GM21381 (cell line): Measurements from ENCODE around the gene LMOD2.

Experiments
- ATAC-seq: cut with Tn5 transposase; IDR thresholded peaks from one replicate; pipeline ENCODE4 v1.9.1; 2021; ENCODE audit warnings: mild to moderate bottlenecking, moderate library complexity; ENCODE audit not compliant: unreplicated experiment

LMOD2 gene

DNA sequence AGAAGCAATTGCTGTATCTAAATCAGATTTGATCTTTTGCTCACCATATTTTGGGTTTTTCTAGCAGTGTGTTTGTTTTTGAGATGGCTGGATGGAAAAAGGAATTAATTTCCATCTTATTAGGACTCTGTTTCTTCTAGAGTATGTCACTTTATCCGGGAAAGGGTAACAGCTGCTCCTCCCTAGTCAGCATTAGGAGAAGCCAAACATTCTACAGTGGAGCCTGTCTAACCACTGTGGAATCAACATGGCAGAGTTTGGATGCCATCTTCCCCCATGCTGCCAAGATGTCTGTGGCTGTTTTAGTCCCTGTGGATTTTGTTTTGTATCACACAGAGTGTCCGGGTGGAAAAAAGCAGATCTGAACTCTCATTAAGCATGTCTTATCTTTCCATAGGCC is 16.0 kb upstream of the LMOD2 start:
- ATAC-seq = no peak

DNA sequence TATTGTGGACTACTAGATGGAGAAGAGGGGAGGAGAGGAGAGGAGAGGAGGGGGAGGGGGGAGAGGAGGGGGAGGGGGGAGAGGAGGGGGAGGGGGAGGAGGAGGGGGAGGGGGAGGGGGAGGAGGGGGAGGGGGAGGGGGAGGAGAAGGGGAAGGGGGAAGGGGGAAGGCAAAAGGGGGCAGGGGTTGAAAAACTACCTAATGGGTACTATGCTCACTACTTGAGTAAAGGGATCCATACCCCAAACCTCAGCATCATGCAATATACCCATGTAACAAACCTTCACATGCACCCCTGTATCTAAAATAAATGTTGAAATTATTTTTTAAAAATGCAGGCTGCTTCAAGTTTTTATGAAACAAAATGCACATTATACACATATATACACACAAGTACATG is 15.1 kb upstream of the LMOD2 start:
- no peak for ATAC-seq

DNA sequence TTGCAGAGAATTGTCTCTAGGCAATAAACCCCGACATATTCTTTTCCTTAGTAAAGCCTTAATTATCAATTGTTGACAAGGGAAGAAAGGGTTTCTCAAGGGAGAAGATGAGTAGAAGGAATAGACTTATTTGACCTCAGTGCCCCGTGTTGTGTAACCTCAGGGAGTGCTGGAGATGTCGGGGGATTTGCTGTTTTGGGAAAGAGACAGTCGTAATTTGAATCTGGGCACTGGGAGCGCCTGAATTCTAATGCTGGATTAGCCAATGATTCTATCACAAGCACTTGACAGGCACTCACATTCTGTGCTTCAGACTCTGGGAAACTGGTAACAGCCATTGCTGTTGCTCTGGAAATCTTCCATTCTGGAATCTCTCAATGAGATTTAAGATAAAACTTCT is 13.8 kb upstream of the LMOD2 start:
- ATAC-seq = no peak

DNA sequence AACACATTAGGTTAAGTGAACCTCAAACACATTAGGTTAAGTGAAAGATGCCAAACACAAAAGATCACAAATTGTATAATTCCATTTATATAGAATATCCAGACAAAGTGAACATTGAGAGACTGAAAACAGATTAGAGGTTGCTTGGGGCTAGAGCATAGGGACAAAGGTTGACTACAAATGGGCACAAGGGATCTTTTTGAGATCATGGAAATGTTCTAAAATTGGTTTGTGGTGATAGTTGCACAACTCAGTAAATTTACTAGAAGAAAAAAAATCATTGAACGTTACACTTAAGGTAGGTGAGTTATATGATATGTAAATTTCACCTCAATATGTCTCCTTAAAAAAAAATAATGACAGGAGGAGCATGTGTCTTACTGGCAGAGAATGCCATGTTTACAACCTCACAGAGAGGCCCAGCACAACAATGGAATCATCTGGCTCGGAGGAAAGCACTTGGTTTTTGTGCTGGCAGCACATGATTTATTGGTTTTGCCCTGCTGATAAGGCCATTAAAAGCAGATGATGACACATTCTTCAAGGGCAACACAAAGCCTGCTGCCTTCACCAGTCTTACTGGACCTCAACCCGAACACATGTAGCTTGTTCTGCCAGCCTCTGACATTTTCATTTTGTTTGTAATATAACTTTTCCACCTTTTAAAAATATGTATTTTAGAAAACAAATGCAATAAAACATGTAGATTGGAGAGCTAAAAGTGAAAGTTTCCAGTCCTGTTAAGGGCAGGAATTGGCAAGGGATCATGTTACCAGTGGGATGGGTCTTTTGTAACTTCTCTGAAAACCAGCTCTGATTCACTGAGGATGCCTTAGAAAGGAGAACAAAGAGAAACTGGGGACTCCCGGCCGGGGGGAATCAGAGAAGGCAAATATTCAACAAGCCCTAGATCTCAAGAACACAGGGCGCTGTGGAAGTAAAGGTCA is 11.9 kb upstream of the LMOD2 start:
- ATAC-seq = no peak

DNA sequence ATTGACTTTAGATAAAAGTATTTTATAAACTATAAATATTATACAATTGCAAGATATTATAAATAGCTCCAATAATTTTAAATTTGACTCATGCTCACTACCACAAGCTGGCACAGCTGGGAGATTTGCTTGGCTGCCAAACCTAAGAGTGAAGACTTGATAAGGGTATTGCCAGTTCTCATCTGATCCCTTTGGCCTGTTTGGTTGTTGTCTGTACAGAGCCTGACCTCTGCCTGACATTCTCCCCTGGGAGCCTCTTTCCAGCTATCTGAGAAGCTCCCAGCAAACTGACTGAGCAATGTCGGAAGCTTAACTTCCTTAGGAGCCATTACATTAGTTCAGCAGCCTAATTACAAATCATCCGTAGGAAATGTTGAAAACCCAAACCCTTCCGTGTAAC is 10.2 kb upstream of the LMOD2 start:
- no peak for ATAC-seq

DNA sequence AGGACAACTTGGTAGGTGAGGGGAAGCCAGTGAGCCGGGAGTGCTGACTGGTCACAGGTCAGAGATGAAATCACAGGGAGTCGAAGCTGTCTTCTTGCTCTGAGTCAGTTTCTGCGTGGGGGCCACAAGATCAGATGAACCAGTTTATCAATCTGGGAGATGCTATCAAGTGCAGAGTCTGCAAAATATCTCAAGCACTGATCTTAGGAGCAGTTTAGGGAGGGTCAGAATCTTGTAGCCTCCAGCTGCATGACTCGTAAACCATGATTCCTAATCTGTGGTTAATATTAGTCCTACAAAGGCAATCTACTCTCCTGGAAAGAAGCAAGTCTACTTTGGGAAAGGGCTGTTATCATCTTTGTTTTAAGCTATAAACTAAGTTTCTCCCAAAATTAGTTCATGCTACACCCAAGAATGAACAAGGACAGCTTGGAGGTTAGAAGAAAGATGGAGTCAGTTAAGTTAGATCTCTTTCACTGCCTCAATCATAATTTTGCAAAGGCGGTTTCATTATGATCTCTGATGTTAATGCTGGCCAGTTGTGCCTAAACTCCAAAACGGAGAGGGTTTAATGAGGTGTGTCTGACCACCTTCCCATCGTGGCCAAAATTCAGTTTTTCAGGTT is 8.4 kb upstream of the LMOD2 start:
- ATAC-seq = no peak

DNA sequence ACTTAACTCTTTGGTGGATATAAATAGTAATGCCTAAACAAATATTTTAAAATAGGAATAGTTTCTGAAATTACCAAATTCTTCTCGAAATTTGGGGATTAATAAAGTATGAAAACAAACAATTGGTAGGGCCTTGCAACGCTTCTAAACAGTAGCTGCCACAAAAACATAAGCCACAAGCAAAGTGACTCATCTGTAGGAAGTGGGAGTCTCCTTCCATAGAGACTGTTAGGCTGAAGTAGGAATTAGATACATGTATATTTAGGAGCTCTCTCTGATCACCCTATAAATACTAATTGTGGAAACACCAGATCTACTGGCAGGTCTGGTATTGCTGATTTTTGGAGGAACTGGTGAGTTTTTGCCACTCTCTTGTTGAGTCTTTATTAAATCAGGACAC is 5.7 kb upstream of the LMOD2 start:
- ATAC-seq = no peak

DNA sequence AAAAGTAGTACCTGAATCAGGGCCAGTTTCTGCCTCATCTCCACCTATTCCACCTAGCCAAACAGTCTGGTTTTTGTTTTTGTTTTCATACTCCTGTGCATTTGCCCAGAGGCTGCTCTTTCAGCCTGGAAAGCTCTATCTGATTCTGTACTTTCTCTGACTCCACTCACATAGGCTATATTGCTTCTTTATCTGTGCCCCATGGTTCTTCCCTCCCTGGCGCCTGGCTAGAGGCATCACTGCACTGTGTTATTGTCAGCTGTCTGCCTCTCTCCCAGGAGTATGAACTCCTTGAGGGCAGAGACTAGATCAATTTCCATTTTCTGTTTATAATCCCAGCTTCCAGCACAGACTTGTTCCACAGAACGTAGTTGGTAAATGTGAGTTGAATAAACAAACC is 5.1 kb upstream of the LMOD2 start:
- ATAC-seq = no peak

DNA sequence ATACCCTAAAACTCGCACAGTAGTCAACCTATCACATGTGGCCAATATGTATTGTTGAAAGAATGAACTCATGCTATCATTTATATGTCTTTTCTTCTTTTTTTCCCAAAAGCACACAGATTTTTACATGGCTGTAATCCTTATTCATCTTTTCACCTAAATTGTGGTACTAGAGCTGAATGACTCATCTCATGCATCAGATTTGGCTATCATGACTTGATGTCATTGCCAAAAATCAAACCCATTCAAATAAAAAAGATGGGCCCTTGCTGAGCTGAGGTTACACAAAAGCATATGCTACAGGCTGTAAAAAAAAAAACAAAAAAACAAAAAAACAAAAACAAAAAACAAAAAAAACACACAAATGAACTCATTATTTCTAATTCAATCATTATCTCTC is 3.3 kb upstream of the LMOD2 start:
- no peak for ATAC-seq

DNA sequence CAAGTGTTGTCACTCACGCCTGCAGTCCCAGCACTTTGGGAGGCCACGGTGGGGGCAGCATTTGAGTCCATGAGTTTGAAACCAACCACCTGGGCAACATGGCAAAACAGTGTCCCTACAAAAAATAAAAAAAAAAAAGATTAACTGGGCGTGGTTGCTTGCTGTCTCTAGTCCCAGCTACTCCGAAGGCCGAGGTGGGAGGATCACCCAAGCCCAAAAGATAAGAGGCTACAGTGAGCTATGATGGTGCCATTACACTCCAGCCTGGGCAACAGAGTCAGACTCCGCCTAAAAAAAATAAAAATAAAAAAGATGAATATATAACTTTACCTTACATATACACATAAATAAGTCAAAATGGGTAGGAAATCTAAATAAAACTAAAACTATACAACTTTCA is 2.5 kb upstream of the LMOD2 start:
- no peak for ATAC-seq

DNA sequence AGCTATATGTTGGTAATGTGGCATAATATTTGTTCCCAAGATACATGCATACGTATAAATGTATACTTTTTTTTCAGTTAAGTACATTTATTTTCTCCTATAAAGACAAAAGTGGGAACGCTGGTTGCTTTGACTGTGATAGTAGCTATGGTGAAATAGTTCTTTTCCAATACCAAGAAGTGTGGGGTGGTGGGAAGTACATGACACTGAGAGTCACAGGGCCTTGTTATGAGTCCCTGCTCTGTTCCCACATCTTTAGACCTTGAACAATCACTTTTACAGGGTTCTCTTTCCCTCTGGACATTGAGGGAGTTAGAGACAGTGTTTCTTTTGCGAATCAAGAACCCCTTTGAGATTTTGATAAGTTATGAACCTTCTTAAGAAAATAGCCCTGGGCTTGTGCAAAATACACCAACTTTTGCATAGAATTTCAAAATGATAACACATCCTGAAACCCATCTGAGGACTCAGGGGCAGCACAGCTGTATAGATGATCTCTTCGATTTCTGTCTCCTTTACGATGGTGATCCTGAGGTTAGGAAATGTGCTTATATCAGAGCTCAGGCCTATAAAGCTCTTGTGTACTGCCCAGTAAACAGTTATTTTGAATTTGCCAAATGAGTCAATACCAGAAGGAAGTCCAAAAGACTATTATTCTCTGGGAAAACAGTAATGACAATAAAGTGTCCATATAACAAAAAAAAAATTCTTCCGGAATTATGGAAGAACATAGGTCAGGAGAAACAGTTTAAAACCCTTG is 1.1 kb downstream of the LMOD2 start:
- ATAC-seq = no peak

DNA sequence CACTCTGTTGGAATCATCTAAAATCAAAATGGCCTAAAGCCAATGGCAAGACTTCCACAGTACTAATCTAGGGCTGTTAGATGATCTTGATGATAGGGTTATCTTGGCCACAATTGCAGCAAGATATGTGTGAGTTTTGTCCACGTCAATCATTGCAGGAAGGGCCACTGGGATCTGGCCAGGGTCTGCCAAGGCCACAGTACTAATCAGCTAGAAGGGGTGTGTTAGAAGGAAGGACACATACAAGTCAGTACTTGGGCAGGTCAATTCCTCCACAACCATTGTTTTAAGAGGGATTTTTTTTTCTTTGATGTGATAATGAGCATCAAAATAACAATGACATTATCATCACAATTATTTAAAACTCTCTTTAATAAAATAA is 1.6 kb downstream of the LMOD2 start:
- ATAC-seq = no peak

DNA sequence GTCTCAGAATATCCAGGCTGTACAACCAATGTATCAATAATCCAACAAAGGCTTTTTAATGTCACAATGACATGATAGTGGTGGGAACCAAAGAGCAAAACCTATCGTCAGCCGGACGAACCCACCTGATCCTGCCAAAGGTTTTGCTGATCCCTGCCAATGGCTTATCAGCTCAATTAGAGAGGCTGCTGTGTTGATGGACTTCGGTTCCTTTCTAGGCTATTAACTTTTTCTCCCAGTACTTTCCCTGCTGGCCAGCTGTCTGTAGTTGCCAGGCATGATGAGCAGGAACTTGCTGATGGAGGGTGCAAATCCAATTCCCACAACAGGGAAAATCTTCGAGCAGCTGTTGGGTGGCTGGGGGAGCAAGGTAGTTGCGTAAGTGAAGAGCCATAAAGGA is 2.4 kb downstream of the LMOD2 start:
- no peak for ATAC-seq

DNA sequence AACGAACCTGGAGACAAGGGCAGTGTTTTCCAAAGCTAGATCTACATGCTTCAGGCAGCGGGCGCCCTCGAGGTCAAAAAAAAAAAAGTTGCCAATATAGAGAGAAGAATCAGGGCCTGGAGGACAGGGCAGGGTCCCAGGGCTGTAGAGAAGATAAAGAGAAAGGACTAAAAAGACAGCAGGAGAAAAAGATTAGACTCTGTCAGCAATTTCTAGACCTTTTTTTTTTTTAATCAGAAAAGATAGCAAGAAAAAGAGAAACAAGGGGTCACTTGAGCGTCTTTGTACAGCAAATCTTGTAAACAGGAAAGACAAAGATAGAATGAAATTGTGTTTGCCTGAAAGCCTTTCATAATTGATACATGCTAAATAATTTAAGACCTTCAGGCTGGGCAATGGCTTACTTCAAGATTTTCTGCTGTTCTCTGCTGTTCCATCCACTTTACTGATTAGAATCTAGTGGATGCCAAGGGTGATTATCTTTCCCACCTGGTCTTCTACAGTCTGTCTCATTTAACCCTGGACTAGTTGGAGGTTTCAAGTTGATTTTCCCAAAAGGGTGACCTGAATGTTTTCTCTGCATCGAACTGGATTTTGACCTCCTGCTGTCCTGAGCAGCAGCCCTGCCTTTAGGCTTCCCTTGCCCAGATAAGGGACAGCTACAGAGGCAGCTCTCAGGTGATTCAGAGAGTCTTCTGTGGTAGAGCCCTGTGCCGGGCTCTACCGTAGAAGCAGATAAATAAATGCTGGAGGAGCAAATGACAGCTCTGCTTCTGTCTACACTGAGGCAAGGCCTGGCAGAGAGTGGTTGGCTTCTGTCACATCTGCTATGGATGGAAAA is 5.1 kb downstream of the LMOD2 start:
- no peak for ATAC-seq

DNA sequence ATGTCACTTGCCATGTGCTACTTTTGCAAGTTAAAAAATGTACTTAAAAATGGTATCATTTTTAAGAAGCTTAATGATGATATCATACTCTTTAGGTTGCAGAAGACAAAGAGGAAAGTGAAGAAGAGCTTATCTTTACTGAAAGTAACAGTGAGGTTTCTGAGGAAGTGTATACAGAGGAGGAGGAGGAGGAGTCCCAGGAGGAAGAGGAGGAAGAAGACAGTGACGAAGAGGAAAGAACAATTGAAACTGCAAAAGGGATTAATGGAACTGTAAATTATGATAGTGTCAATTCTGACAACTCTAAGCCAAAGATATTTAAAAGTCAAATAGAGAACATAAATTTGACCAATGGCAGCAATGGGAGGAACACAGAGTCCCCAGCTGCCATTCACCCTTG is 6.1 kb downstream of the LMOD2 start:
- no peak for ATAC-seq

DNA sequence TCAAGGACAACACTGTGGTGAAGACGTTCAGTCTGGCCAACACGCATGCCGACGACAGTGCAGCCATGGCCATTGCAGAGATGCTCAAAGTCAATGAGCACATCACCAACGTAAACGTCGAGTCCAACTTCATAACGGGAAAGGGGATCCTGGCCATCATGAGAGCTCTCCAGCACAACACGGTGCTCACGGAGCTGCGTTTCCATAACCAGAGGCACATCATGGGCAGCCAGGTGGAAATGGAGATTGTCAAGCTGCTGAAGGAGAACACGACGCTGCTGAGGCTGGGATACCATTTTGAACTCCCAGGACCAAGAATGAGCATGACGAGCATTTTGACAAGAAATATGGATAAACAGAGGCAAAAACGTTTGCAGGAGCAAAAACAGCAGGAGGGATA is 6.6 kb downstream of the LMOD2 start:
- no peak for ATAC-seq

DNA sequence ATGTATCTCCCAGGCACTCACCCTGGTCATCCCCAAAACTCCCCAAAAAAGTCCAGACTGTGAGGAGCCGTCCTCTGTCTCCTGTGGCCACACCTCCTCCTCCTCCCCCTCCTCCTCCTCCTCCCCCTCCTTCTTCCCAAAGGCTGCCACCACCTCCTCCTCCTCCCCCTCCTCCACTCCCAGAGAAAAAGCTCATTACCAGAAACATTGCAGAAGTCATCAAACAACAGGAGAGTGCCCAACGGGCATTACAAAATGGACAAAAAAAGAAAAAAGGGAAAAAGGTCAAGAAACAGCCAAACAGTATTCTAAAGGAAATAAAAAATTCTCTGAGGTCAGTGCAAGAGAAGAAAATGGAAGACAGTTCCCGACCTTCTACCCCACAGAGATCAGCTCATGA is 7.1 kb downstream of the LMOD2 start:
- no peak for ATAC-seq

DNA sequence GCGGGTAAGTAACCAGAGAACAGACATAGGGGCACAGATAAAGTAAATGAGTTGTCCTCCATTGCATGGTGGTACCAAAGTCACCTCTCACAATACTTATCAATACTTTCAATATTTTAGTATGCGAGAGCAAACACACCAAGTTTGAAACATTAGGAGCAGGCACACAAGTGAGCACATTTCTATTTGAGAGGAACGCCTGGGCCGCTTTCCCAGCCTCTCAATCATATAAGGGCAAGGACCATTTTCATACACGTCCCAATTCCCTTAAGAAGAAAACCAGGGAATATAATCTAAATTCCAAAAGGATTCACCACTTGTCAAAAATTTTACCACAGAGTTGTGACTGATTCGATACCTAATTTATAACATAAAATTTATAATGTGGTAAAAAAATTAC is 7.5 kb downstream of the LMOD2 start:
- ATAC-seq = no peak

DNA sequence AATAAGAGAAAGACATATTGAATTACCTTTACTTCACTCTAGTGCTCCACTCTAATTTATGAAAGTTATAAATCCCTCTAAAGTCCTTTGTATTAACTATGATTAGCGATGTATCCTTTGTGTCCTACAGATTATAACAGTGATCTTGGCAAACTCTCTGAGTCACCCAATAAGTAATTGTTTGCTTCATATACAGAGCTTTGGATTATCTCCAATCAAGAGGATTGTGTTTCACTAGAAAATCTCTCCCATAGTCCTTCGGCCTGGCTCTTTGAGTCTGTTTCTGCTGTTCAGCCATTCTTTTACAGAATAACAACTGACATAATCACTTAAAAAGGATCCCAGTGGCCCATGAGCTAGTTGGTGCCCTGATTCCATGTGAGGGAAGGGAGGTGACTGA is 9.5 kb downstream of the LMOD2 start:
- ATAC-seq = no peak

DNA sequence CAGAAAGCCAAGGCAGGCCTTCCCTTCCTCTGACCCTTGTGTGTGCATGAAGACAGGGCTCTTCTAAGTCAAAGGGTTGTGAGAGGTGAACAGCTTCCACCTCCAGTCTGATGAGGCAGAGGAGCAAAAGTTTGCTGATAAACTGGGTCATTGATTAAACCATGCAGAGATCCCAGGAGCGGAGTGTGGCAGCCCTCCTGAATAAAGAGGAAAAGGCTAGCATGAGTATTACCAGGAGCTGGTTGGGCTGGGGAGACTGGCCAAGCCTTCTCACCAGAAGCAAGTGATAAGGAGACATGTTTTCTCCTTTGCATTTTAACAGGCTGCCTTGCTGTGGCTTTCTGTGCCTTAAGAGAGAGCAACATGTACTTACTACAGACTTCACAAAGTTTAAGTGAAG is 10.2 kb downstream of the LMOD2 start:
- no peak for ATAC-seq

DNA sequence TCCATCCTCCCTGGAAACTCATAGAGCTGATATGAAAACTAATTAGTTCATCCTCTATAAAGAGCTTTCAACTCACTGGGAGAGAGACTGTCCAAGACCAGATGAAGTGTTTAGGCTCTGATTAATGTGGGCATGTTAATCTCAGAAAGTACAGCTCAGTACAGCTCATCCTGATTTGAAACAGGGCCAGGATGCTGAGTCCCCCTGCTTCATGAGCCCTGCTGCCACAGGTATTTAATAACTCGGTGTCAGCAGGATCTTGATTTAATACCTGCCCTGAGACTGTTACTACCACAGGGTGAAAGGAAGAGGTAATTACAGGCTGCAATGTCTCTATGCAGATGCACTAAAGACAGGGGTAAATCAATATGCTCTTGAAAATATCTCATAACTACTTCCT is 10.8 kb downstream of the LMOD2 start:
- no peak for ATAC-seq
